Activated T-helper 2 cell treated with anti-CD3 and anti-CD28 coated beads, Interferon-gamma antibody, Interleukin-2, Interleukin-4, amounts not matched to agents 10 μg/mL and 5 μg/mL and 100 μg/mL, durations not matched to agents 14 hours and 24 hours and 36 hours (primary cell): Measurements from ENCODE around the gene TP73. TPM values are rescaled to one million over a fixed set of nuclear protein-coding genes. Genes with fewer than 3 reads are reported as not detected.

Experiments used
- DNase-seq: peaks from one replicate; pipeline ENCODE4 v3.0.0; 2021; ENCODE audit warnings: low spot score
- H3K27ac Mint-ChIP-seq: one replicate; pipeline ENCODE4 v1.8.0; 2021; ENCODE audit warnings: mixed read lengths
- H3K27me3 Mint-ChIP-seq: one replicate; pipeline ENCODE4 v1.8.0; 2021; ENCODE audit warnings: low read depth, mixed read lengths
- H3K36me3 Mint-ChIP-seq: one replicate; pipeline ENCODE4 v1.8.0; 2021; ENCODE audit warnings: low read depth, mixed read lengths
- H3K4me1 Mint-ChIP-seq: one replicate; pipeline ENCODE4 v1.8.0; 2021; ENCODE audit warnings: low read depth, mixed read lengths
- H3K4me3 Mint-ChIP-seq: one replicate; pipeline ENCODE4 v1.8.0; 2021; ENCODE audit warnings: low read depth, mild to moderate bottlenecking, moderate library complexity, mixed read lengths
- H3K9me3 Mint-ChIP-seq: one replicate; pipeline ENCODE4 v1.8.0; 2021; ENCODE audit warnings: mixed read lengths
- intact Hi-C: fragments of 100-400 bp; cut with micrococcal nuclease; formaldehyde crosslinking; loops from one replicate; pipeline ENCODE4 v1.15.1; 2023
- total RNA-seq: library from RNA; stranded (reverse); gene quantifications from 2 replicates; pipeline ENCODE4 v1.2.3, GENCODE V29; 2022

TP73 gene
- total RNA-seq, 1 donor from 2014 or later: 2.5 TPM

GRCh38 chr1:3623441-3624199, 28.7 kb upstream of the TP73 start:
- no peak for DNase-seq
- Mint-ChIP-seq H3K36me3 (peaks cover 4% of the 10 kb centered on the region), H3K9me3 (no peaks in the 10 kb centered on the region), H3K4me1 (peaks cover 12% of the 10 kb centered on the region), H3K27ac (peak overlapping the region; percentile 30), H3K27me3 (no peaks in the 10 kb centered on the region), H3K4me3 (peak overlapping the region; percentile 84)
- intact Hi-C loops: no loop called here

GRCh38 chr1:3624200-3625136, 27.8 kb upstream of the TP73 start, which contains the start of gene TPRG1L:
TSS of gene TPRG1L (plus strand) at chr1:3625015. CDS start at chr1:3625073, 58 bp downstream.
- DNase-seq: peak; percentile 98
- H3K4me1 Mint-ChIP-seq: peaks cover 10% of the 10 kb centered on the region
- no peaks in the 10 kb centered on the region for H3K9me3 Mint-ChIP-seq
- H3K27me3 Mint-ChIP-seq: no peaks in the 10 kb centered on the region
- intact Hi-C loops: no loop called here
- peaks cover 4% of the 10 kb centered on the region for H3K36me3 Mint-ChIP-seq
- H3K4me3 Mint-ChIP-seq: peak within 1 kb of the TSS; percentile 84
- peak within 1 kb of the TSS; percentile 72 for H3K27ac Mint-ChIP-seq

GRCh38 chr1:3625151-3625907, 27.0 kb upstream of the TP73 start:
- DNase-seq: no peak
- intact Hi-C loops: no loop called here
- peak overlapping the region; percentile 84 for H3K4me3 Mint-ChIP-seq
- H3K4me1 Mint-ChIP-seq: peaks cover 10% of the 10 kb centered on the region
- H3K9me3 Mint-ChIP-seq: no peaks in the 10 kb centered on the region
- no peak overlapping the region for H3K27ac Mint-ChIP-seq
- peaks cover 4% of the 10 kb centered on the region for H3K36me3 Mint-ChIP-seq
- no peaks in the 10 kb centered on the region for H3K27me3 Mint-ChIP-seq

GRCh38 chr1:3626025-3626424, 26.3 kb upstream of the TP73 start:
- Mint-ChIP-seq H3K27me3 (no peaks in the 10 kb centered on the region), H3K36me3 (peaks cover 4% of the 10 kb centered on the region), H3K9me3 (no peaks in the 10 kb centered on the region), H3K27ac (no peak overlapping the region), H3K4me3 (peak overlapping the region; percentile 67), H3K4me1 (peaks cover 10% of the 10 kb centered on the region)
- intact Hi-C loops: loop anchor here (2.0 kb wide), 1 partner anchor 23 kb away; no protein-coding TSS in a partner anchor
- DNase-seq: no peak

- Mint-ChIP-seq H3K27ac (no peak overlapping the region), H3K4me3 (no peak overlapping the region), H3K4me1 (peaks cover 10% of the 10 kb centered on the region), H3K27me3 (no peaks in the 10 kb centered on the region), H3K9me3 (no peaks in the 10 kb centered on the region), H3K36me3 (peaks cover 4% of the 10 kb centered on the region)
- DNase-seq: no peak
- intact Hi-C loops: loop anchor here (2.0 kb wide), 1 partner anchor 21 kb away; no protein-coding TSS in a partner anchor
Measured at GRCh38 chr1:3627515-3628253, 24.6 kb upstream of the TP73 start.

GRCh38 chr1:3628445-3628844, 23.9 kb upstream of the TP73 start:
- no peak for DNase-seq
- intact Hi-C loops: no loop called here
- Mint-ChIP-seq H3K4me3 (no peak overlapping the region), H3K27ac (no peak overlapping the region), H3K36me3 (peaks cover 8% of the 10 kb centered on the region), H3K9me3 (no peaks in the 10 kb centered on the region), H3K27me3 (no peaks in the 10 kb centered on the region), H3K4me1 (peaks cover 10% of the 10 kb centered on the region)

GRCh38 chr1:3629561-3630160, 22.7 kb upstream of the TP73 start:
- H3K4me3 Mint-ChIP-seq: no peak overlapping the region
- intact Hi-C loops: no loop called here
- H3K36me3 Mint-ChIP-seq: peaks cover 8% of the 10 kb centered on the region

GRCh38 chr1:3630161-3630611, 22.1 kb upstream of the TP73 start:
- peaks cover 11% of the 10 kb centered on the region for H3K36me3 Mint-ChIP-seq
- no peak overlapping the region for H3K27ac Mint-ChIP-seq
- H3K27me3 Mint-ChIP-seq: no peaks in the 10 kb centered on the region
- intact Hi-C loops: no loop called here
- no peak overlapping the region for H3K4me3 Mint-ChIP-seq
- no peaks in the 10 kb centered on the region for H3K9me3 Mint-ChIP-seq
- H3K4me1 Mint-ChIP-seq: peaks cover 5% of the 10 kb centered on the region
- DNase-seq: no peak

More at GRCh38 chr1:3629561-3630160, 22.7 kb upstream of the TP73 start:
- H3K27ac Mint-ChIP-seq: no peak overlapping the region
- no peaks in the 10 kb centered on the region for H3K9me3 Mint-ChIP-seq
- no peak for DNase-seq
- H3K27me3 Mint-ChIP-seq: no peaks in the 10 kb centered on the region
- H3K4me1 Mint-ChIP-seq: peaks cover 5% of the 10 kb centered on the region

GRCh38 chr1:3630914-3631313, 21.4 kb upstream of the TP73 start:
- peaks cover under 1% of the 10 kb centered on the region for H3K4me1 Mint-ChIP-seq
- intact Hi-C loops: no loop called here
- DNase-seq: no peak
- H3K36me3 Mint-ChIP-seq: peaks cover 14% of the 10 kb centered on the region
- H3K4me3 Mint-ChIP-seq: no peak overlapping the region
- H3K27me3 Mint-ChIP-seq: no peaks in the 10 kb centered on the region
- H3K27ac Mint-ChIP-seq: no peak overlapping the region
- H3K9me3 Mint-ChIP-seq: no peaks in the 10 kb centered on the region

- intact Hi-C loops: no loop called here
- H3K36me3 Mint-ChIP-seq: peaks cover 15% of the 10 kb centered on the region
- H3K27me3 Mint-ChIP-seq: no peaks in the 10 kb centered on the region
- no peaks in the 10 kb centered on the region for H3K9me3 Mint-ChIP-seq
- H3K4me3 Mint-ChIP-seq: no peak overlapping the region
- H3K27ac Mint-ChIP-seq: no peak overlapping the region
- no peaks in the 10 kb centered on the region for H3K4me1 Mint-ChIP-seq
- no peak for DNase-seq
Measured at GRCh38 chr1:3631320-3632260, 20.7 kb upstream of the TP73 start.

GRCh38 chr1:3632298-3632697, 20.0 kb upstream of the TP73 start:
- no peak overlapping the region for H3K27ac Mint-ChIP-seq
- no peaks in the 10 kb centered on the region for H3K4me1 Mint-ChIP-seq
- no peak for DNase-seq
- no peak overlapping the region for H3K4me3 Mint-ChIP-seq
- intact Hi-C loops: no loop called here
- H3K36me3 Mint-ChIP-seq: peaks cover 20% of the 10 kb centered on the region
- no peaks in the 10 kb centered on the region for H3K9me3 Mint-ChIP-seq
- H3K27me3 Mint-ChIP-seq: no peaks in the 10 kb centered on the region
